ENCODE data around the gene WDR91.

The WDR91 gene

GRCh38 chr7:135168001-135168400 is 43.3 kb downstream of the WDR91 start:
- H3K4me3 ChIP-seq (ENCODE audit: low read depth, low read length) = peak overlapping the region; percentile 23
- TF ChIP-seq CTCF (IDR thresholded peaks at IDR 0.05; ENCODE audit: control insufficient read depth, extremely low read depth, insufficient read depth) = no peak
- DNase-seq (ENCODE audit: low read depth) = no peak

GRCh38 chr7:135167365-135167917 is 43.9 kb downstream of the WDR91 start:
- DNase-seq (ENCODE audit: low read depth) = no peak
- H3K4me3 ChIP-seq (ENCODE audit: low read depth, low read length) = peak overlapping the region; percentile 23
- no peak for TF ChIP-seq CTCF (IDR thresholded peaks at IDR 0.05; ENCODE audit: control insufficient read depth, extremely low read depth, insufficient read depth)

GRCh38 chr7:135166338-135166990 is 44.9 kb downstream of the WDR91 start:
- TF ChIP-seq CTCF (IDR thresholded peaks at IDR 0.05; ENCODE audit: control insufficient read depth, extremely low read depth, insufficient read depth) = no peak
- DNase-seq (ENCODE audit: low read depth) = no peak

GRCh38 chr7:135165862-135166261 is 45.5 kb downstream of the WDR91 start:
- TF ChIP-seq CTCF (IDR thresholded peaks at IDR 0.05; ENCODE audit: control insufficient read depth, extremely low read depth, insufficient read depth) = no peak
- H3K4me3 ChIP-seq (ENCODE audit: low read depth, low read length) = no peak overlapping the region
- DNase-seq (ENCODE audit: low read depth) = no peak

More at GRCh38 chr7:135166338-135166990, 44.9 kb downstream of the WDR91 start:
- H3K4me3 ChIP-seq (ENCODE audit: low read depth, low read length) = no peak overlapping the region

GRCh38 chr7:135164357-135165061 is 46.8 kb downstream of the WDR91 start:
- DNase-seq (ENCODE audit: low read depth) = no peak
- H3K4me3 ChIP-seq (ENCODE audit: low read depth, low read length) = no peak overlapping the region
- peak; percentile 16; the same call in 1 of the 2 replicates for TF ChIP-seq CTCF (IDR thresholded peaks at IDR 0.05; ENCODE audit: control insufficient read depth, extremely low read depth, insufficient read depth)

GRCh38 chr7:135162382-135163001 is 48.8 kb downstream of the WDR91 start:
- no peak for TF ChIP-seq CTCF (IDR thresholded peaks at IDR 0.05; ENCODE audit: control insufficient read depth, extremely low read depth, insufficient read depth)
- no peak for DNase-seq (ENCODE audit: low read depth)
- H3K4me3 ChIP-seq (ENCODE audit: low read depth, low read length) = no peak overlapping the region
